Uterus (tissue), 4 donors: ENCODE results near the gene CHAF1B. TPM values are rescaled to one million over a fixed set of nuclear protein-coding genes. Genes with fewer than 3 reads are reported as not detected.

Source experiments
- DNase-seq, 2 donors: peaks; one replicate each; pipeline ENCODE4 v3.0.0-alpha.2; 2019 to 2020
- H3K27ac ChIP-seq, 2 donors: fragments of 200-600 bp; sonication (generic); 1 replicate in 1 of 2; 2 replicates in 1 of 2; pipeline ENCODE4 v1.5.1; 2016 to 2018
- H3K27me3 ChIP-seq, 2 donors: fragments of 200-600 bp; sonication (generic); one replicate each; pipeline ENCODE4 v1.5.1; 2018 to 2019; ENCODE audit warnings: control low read depth in 1 of 2
- H3K36me3 ChIP-seq, 2 donors: fragments of 200-600 bp; sonication (generic); one replicate each; pipeline ENCODE4 v1.5.1; 2019; ENCODE audit warnings: control low read depth in 1 of 2
- H3K4me1 ChIP-seq, 2 donors: fragments of 200-600 bp; sonication (generic); one replicate each; pipeline ENCODE4 v1.5.1; 2018 to 2019; ENCODE audit warnings: control low read depth in 1 of 2
- H3K4me3 ChIP-seq, 2 donors: fragments of 200-600 bp; sonication (generic); 1 replicate in 1 of 2; 2 replicates in 1 of 2; pipeline ENCODE4 v1.5.1; 2018 to 2019; ENCODE audit warnings: mild to moderate bottlenecking in 1 of 2
- H3K9me3 ChIP-seq, 2 donors: fragments of 200-600 bp; sonication (generic); one replicate each; pipeline ENCODE4 v1.5.1; 2019; ENCODE audit warnings: control low read depth in 1 of 2
- POLR2A ChIP-seq, 2 donors: fragments of 450-650 bp; IDR thresholded peaks; one replicate each; pipeline ENCODE4 v1.6.1; 2016; ENCODE audit warnings: antibody characterized with exemption in 2 of 2, mild to moderate bottlenecking in 1 of 2, moderate library complexity in 1 of 2
- intact Hi-C: fragments of 100-400 bp; cut with DNase I; formaldehyde crosslinking; loops from one replicate; pipeline ENCODE4 v1.15.1; 2023; ENCODE audit warnings: low total_unique reads
- total RNA-seq, 4 donors: library from RNA; depleted of rRNA in 3 of 4; stranded (reverse); fragments of >200 nt in 3 of 4; gene quantifications; one replicate each; pipeline versions ENCODE4 v1.1.0 to v1.2.4, GENCODE V29; 2014 to 2023
- TF ChIP-seq, protein P1 (sequence below), 4 experiments: fragments of 200-600 bp in 2 of 4; fragments of 450-650 bp in 2 of 4; sonication (generic) in 2 of 4; IDR thresholded peaks; one replicate each; pipeline ENCODE4 v1.5.1; 2016 to 2019; ENCODE audit warnings: antibody characterized with exemption in 4 of 4, mild to moderate bottlenecking in 2 of 4, moderate library complexity in 1 of 4
- donor health status: DM: yes; HTN: yes; CAD: no.

The CHAF1B gene
- total RNA-seq, 4 donors from 2014 or later, result under 0.01 to 3.9 (median 2.2) TPM

DNA sequence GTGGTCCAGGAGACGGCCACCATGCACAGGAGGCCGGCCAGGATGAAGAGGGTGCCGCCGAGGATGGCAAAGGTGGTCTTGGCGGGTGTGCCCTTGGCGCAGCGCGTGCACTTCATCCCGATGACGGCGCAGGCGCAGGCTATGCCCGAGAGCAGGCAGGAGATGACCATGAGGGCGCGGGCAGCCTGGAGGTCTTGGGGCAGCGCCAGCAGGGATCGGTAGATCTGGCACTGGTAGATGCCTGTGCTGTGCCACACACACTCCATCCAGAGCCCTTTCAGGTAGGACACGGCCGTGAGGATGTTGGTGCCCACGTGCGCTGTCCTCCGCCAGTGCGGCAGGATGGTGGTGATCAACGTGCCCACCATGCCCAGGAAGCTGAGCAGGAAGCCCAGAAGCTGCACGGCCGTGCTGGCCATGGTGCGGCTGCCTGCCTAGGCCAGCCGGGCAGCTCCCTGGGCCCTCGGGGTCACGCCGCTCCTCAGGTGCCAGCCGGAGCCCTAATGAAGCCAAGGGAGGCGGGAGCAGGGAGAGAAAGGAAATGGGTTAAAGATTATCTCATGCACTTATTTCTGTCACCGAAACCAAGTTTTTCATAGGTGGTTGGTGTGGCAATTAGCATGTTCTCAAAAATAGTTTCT, 76.2 kb downstream of the CHAF1B start:
- Histone ChIP-seq H3K27me3 (no peaks in the 10 kb centered on the region), H3K36me3 (no peaks in the 10 kb centered on the region)
- intact Hi-C loops, result no loop called here

DNA sequence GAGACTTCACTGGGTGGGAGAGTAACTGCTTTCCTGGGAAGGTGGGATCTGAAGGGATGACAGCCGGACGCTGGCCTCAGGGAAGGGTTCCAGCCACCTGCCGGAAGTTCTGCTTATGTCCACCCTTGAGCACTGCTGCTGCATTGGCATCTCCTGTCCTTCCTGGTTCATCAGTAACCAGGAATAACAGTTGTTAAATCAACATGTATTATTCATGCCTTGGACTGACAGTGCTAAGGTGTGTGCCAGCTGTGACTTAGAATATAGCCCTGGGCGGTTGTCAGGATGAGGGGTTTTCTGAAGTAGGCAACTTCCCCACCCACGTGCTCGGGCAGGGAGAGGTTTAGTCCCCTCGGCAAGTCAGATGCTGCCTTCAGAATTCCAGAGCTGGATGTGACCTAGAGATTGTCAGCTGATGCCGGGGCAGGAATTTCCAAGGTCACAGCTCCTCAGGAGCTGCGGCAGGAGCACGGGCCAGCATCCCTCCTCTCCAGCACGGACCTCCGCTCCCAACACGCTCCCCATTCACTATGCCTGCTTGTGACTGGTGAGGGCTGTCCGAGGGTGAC, 76.8 kb downstream of the CHAF1B start:
- DNase-seq, result no peak
- intact Hi-C loops, result no loop called here

More for the DNA sequence above, 76.2 kb downstream of the CHAF1B start:
- no peak for TF ChIP-seq POLR2A (IDR thresholded peaks at IDR 0.05)
- TF ChIP-seq, protein P1, sequence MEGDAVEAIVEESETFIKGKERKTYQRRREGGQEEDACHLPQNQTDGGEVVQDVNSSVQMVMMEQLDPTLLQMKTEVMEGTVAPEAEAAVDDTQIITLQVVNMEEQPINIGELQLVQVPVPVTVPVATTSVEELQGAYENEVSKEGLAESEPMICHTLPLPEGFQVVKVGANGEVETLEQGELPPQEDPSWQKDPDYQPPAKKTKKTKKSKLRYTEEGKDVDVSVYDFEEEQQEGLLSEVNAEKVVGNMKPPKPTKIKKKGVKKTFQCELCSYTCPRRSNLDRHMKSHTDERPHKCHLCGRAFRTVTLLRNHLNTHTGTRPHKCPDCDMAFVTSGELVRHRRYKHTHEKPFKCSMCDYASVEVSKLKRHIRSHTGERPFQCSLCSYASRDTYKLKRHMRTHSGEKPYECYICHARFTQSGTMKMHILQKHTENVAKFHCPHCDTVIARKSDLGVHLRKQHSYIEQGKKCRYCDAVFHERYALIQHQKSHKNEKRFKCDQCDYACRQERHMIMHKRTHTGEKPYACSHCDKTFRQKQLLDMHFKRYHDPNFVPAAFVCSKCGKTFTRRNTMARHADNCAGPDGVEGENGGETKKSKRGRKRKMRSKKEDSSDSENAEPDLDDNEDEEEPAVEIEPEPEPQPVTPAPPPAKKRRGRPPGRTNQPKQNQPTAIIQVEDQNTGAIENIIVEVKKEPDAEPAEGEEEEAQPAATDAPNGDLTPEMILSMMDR (IDR thresholded peaks at IDR 0.05), result no peak
- no peaks in the 10 kb centered on the region for H3K9me3 ChIP-seq
- H3K4me3 ChIP-seq, result no peak overlapping the region
- DNase-seq, result no peak
- H3K4me1 ChIP-seq, result no peaks in the 10 kb centered on the region
- H3K27ac ChIP-seq, result no peak overlapping the region

DNA sequence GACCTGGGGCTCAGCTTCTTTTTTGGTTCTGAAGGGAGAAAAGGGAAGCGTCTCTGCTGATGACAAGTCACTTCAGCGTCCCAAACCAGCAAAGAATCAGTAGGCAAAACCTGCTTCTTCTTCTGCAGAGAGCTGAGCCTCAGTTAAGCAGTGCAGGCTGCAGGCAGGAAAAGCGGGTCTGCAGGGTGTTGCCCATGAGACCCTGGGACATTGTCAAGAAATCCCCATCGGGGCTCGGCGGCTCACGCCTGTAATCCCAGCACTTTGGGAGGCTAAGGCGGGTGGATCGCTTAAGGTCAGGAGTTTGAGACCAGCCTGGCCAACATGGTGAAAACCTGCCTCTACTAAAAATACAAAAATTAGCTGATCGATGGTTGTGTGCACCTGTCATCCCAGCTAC, 78.0 kb downstream of the CHAF1B start:
- H3K9me3 ChIP-seq, result no peaks in the 10 kb centered on the region
- H3K27ac ChIP-seq, result no peak overlapping the region
- no peaks in the 10 kb centered on the region for H3K27me3 ChIP-seq
- no peak for DNase-seq
- no peaks in the 10 kb centered on the region for H3K4me1 ChIP-seq
- H3K4me3 ChIP-seq, result no peak overlapping the region
- TF ChIP-seq, protein P1 (IDR thresholded peaks at IDR 0.05), result no peak
- no peak for TF ChIP-seq POLR2A (IDR thresholded peaks at IDR 0.05)
- no peaks in the 10 kb centered on the region for H3K36me3 ChIP-seq
- intact Hi-C loops, result no loop called here

More for the DNA sequence above, 76.8 kb downstream of the CHAF1B start:
- Histone ChIP-seq H3K9me3 (no peaks in the 10 kb centered on the region), H3K27ac (no peak overlapping the region), H3K4me3 (no peak overlapping the region), H3K36me3 (no peaks in the 10 kb centered on the region), H3K4me1 (no peaks in the 10 kb centered on the region), H3K27me3 (no peaks in the 10 kb centered on the region)
- TF ChIP-seq, protein P1 (IDR thresholded peaks at IDR 0.05), result no peak
- no peak for TF ChIP-seq POLR2A (IDR thresholded peaks at IDR 0.05)

DNA sequence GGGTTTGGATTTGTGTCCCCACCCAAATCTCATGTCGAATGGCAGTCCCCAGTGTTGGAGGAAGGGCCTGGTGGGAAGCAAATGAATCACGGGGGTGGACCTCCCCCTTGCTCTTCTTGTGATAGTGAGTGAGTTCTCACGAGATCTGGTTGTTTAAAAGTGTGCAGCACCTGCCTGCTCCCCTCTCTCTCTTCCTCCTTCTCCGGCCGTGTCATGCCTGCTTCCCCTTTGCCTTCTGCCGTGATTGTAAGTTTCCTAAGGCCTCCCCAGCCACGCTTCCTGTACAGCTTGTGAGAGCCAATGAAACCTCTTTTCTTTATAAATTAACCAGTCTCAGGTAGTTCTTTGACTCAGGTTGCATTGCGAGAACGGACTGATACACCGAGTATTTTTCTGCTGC, 78.8 kb downstream of the CHAF1B start:
- Histone ChIP-seq H3K9me3 (no peaks in the 10 kb centered on the region), H3K4me1 (no peaks in the 10 kb centered on the region), H3K4me3 (no peak overlapping the region), H3K27ac (no peak overlapping the region), H3K27me3 (no peaks in the 10 kb centered on the region), H3K36me3 (no peaks in the 10 kb centered on the region)
- intact Hi-C loops, result no loop called here
- DNase-seq, result no peak
- TF ChIP-seq POLR2A (IDR thresholded peaks at IDR 0.05), result no peak
- TF ChIP-seq, protein P1 (IDR thresholded peaks at IDR 0.05), result no peak

DNA sequence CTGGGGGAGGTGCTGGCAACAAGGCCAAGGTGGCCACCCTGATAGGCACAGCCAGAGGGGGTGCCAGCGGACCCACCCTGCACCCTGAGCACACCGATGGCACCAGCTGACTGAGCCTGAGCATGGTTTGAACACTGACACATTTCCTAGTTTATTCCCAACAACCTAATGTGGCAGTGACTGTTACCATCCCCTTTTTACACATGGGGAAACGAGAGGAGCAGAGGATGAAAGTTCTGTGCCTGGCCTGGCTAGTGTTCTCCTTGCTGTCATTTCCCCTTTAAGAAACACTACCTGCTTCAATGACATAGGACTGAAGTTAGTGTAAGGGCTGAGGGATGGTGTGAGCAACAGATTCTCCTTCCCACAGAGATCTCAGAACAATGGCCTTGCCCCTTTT, 79.4 kb downstream of the CHAF1B start:
- Histone ChIP-seq H3K4me3 (no peak overlapping the region), H3K9me3 (no peaks in the 10 kb centered on the region), H3K4me1 (no peaks in the 10 kb centered on the region), H3K27me3 (no peaks in the 10 kb centered on the region), H3K27ac (no peak overlapping the region), H3K36me3 (no peaks in the 10 kb centered on the region)
- DNase-seq, result no peak
- intact Hi-C loops, result no loop called here
- TF ChIP-seq POLR2A (IDR thresholded peaks at IDR 0.05), result no peak
- TF ChIP-seq, protein P1 (IDR thresholded peaks at IDR 0.05), result no peak
